ACHN (cell line): Measurements from ENCODE around the gene BANF2.

Source experiments
- DNase-seq: peaks from one replicate; pipeline ENCODE4 v3.0.0-alpha.2; 2015
- in situ Hi-C: cut with HindIII; loops from 2 replicates; pipeline ENCODE4 v1.10.0; 2017; ENCODE audit warnings: low sequenced_read_pairs, low pct_ligation_motif_present, low pct_unique_long_range_greater_than_20kb

Gene BANF2

DNA sequence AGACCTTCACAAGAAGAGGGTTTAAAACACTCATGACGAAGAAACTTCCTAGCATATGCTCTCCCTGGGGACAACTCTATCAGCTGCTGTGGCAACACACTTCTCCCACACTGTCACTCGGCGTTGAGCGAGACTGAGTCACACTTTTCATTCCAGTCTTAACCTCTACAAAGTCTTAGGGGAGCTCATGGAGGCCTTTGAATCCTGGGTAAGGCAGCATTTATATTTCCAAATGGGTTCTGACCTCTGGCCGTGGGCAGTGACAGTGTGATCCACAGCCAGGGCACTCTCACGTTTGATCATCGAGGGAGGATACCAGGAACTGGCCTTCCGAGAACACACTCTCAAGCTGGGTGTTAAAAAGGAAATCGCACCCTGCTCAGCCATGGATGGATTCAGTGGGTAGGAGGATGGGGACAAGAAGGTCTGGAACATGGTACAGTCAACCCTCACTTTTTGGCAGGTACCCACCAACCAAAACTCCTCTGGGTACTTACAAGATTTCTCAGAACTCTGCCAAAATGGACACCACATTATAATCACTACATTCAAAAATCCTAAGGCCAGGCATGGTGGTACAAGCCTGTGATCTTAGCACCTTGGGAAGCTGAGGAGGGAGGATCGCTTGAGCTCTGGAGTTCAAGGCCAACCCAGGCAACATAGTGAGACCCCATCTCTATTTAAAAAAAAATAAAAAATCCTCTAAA is 37.3 kb upstream of the BANF2 start:
- no peak for DNase-seq

GRCh38 chr20:17663040-17663399 is 36.7 kb upstream of the BANF2 start:
- in situ Hi-C loops = no loop called here
- DNase-seq = no peak

More for the DNA sequence above, 37.3 kb upstream of the BANF2 start:
- in situ Hi-C loops = no loop called here

- in situ Hi-C loops = no loop called here
- DNase-seq = no peak
Observed at GRCh38 chr20:17663486-17663885, 36.3 kb upstream of the BANF2 start.

- DNase-seq = no peak
- in situ Hi-C loops = no loop called here
Observed at GRCh38 chr20:17664025-17664633, 35.6 kb upstream of the BANF2 start.

GRCh38 chr20:17665756-17666155 is 34.0 kb upstream of the BANF2 start:
- in situ Hi-C loops = no loop called here
- DNase-seq = no peak

DNA sequence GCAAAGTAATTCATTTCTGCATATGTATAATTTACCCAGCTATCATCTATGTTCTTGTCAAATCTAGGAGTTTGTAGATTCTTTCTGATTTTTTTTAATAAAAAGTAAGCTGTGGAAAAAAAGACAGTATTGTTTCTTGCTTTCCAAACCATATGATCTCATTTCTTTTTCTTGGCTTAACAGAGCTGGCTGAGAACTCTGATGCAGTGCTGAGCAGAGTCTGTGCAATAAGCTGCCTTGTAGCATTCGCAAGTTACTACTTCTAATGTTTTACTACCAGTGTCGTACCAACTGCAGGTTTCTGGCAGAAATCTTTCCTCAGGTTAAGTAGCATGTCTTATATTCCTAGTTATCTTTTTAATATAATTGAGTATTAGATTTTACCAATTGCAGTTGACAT is 33.3 kb upstream of the BANF2 start:
- in situ Hi-C loops = no loop called here
- no peak for DNase-seq

DNA sequence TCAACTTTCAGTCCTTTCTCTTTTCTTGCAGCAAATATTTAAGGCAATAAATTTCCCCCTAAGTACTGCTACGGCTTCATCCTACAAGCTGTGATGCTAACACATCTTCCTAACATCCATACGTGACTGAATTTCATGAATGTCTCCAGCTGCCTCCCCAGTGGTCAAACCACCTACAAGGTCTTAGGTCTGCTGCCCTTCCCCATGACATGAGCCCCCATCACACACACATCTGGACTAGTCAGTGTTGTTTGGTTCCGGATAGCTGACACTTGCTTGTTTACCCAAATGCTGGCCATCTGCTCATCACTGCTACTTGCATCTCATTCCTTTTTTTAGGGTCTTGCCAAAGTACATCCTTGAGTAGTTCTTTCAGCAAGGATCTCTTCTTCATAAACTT is 32.3 kb upstream of the BANF2 start:
- DNase-seq = no peak

GRCh38 chr20:17668432-17668831 is 31.3 kb upstream of the BANF2 start:
- in situ Hi-C loops = no loop called here
- DNase-seq = no peak

More for the DNA sequence above, 32.3 kb upstream of the BANF2 start:
- in situ Hi-C loops = no loop called here

DNA sequence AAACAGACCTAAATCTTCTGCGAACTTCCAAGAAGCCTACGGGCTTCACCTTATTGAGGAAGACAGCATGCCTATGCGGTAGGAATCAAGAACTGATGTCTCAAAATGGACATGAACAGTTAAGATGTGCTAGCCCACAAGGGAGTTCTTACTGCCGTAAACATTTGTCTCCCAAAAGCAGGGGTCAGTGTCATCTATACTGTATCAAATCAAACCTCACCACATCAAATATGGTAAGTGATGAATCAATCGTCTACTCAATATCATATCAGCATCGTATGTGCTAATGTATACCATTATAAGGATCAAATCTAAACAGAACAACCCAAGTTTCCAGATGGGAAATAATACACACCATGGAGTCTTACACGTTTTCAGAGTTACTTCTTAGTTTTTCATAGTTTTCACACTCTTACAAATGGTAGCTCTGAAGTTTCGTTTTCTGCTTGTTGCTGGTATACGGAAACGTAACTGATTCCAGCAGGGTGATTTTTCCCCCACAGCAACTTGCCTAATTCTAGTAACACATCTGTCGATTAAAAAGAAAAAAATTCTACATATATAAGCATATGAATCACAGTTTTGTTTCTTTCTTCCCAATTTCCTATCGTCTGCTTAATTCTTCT is 30.3 kb upstream of the BANF2 start:
- in situ Hi-C loops = no loop called here
- no peak for DNase-seq

DNA sequence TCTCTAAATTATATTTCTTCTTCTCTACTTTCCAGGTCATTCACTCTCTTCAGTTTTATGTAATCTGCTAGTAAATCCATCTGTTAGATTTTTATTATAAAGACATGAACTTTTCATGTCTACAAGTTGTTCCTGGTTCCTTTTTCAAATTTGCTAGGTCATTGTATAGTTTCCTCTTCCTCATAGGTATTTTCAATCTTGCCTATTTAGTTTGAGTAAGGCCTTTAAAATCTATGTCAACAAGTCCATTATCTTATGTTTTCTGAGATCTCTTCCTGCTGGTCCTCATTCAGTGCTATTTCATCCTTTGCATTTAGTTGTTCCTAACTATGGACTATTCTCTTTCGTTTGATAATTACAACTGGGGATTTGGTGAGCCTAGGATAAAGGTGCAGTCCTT is 28.8 kb upstream of the BANF2 start:
- no peak for DNase-seq
- in situ Hi-C loops = no loop called here

GRCh38 chr20:17671565-17671964 is 28.2 kb upstream of the BANF2 start:
- in situ Hi-C loops = no loop called here
- no peak for DNase-seq

DNA sequence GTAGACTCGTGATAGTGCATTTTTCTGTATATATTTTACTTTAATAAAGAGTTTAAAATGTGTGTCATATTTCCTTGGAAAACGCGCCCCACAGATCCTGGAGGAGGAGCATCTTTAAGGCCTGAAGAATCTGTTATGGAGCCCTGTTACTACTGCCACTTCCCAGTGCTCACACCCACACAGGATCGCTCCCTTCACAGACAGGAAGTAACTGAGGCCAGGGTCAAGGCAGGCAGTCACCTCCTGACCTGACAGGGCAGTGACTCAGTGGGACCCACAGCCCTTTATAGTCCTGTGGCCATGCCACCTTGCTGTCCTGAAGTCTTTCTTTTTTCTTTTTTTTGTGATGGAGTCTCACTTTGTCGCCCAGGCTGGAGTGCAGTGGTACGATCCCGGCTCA is 26.7 kb upstream of the BANF2 start:
- DNase-seq = no peak
- in situ Hi-C loops = no loop called here

DNA sequence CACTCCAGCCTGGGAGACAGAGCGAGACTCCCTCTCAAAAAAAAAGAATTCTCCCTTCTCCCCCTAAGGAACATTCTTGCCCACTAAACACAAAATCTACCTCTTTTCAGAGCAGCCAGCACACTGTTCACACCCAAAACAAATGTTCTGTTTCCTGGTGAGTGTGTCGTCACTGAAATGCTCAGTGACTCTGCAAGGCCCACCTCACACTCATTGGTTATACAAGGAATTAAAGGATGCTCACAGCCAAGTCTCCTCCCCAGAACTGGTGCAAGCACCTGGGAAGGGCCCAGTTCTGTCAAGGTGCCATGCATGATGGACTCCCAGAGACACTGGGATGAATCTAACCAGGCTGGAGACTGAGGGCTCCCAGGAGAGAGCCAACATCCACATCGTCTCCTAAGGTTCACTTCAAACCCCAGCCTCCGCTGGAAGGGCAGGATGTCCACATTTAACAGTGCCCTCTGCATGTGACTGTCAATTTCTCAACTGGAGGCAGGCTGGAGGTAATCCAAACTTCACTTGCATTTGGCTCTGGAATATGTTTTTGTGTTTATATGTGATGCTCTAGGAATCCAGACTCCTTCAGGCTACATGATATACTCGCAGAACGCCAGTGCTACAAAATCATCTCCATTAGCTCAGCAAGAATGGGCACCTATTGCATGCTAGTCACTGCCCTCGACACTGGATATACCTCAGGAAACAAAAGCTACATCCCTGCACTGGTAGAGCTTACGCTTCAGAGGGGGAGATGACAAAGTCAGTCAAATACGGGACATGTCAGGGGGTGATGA is 24.8 kb upstream of the BANF2 start:
- in situ Hi-C loops = no loop called here
- DNase-seq = no peak

- DNase-seq = no peak
- in situ Hi-C loops = no loop called here
Observed at GRCh38 chr20:17675519-17676377, 24.0 kb upstream of the BANF2 start.

DNA sequence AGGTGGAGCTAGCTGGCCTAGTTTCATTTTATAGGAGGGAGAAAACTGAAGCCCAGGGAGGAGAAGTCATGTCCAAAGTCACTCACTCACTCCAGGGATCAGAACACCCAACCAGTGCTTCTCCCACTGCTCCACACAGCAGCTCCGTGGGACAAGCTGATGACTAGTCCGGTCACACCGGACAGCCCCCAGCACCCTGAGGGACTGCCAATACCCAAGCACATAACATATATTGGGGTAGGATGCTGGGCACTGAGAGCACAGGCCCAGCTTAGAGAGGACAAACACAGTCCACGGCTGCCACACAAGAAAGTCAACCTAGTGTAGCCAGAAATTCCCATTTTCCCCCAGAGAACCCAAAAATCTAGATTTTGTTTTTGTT is 23.4 kb upstream of the BANF2 start:
- in situ Hi-C loops = no loop called here

DNA sequence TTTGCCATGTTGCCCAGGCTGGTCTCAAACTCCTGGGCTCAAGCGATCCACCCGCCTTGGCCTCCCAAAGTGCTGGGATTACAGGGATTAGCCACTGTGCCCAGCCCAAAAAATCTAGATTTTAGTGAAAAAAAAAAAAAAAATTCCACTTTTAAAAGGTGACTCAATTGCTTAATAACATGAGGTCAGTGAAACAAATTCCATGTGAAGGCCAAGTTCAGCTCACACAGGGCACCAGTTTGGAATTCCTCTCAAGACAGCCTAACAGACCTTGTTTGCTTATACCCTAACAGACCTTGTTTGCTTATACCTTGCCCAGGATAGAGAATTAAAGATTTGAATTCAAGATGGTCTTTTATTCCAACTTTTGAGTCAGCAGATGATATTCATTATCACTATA is 22.8 kb upstream of the BANF2 start:
- in situ Hi-C loops = no loop called here
- no peak for DNase-seq

More for the DNA sequence above, 23.4 kb upstream of the BANF2 start:
- no peak for DNase-seq

DNA sequence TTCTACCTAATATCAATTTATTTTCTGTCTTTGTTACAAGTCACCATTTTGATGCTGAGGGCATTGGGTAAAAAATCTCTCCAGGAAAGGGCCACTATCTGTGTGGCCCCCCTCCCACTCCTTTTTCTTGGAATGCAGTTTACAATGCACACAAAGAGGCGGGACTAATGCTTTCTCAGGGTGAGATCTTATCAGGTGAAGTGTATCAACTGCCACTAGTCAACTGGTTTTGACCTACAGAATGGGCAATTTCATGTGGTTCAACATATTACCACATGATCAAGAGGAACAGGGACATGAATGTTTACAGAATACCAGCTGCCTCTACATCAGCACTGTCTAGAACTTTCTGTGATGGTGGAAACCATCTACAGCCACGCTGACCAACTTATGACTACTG is 21.5 kb upstream of the BANF2 start:
- in situ Hi-C loops = no loop called here
- no peak for DNase-seq

DNA sequence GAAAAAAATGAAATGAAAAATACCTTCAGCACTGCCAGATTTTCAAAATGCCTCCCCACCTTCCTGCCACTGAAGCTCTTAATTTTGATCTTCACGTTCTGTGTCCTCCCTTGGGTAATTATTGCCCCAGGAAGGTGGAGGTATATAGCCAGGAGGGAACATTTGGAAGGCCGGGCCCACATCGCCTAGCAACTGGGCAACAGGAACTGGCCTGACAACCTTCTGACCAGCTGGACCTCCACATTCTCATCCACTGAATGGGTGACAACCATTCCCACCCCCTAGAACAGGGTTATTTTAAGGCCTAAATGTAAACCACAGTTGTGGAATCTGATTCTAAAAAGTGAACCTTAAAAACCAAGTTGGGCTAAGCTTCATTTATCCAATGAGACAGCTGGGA is 20.9 kb upstream of the BANF2 start:
- DNase-seq = no peak
- in situ Hi-C loops = no loop called here
